Germinal center (tissue), 1 donor: Measurements from ENCODE around the gene SLC35F3.

Experiments used
- DNase-seq: peaks from one replicate; pipeline ENCODE4 v3.0.0; 2012; ENCODE audit warnings: mixed read lengths, low spot score

Gene SLC35F3

DNA sequence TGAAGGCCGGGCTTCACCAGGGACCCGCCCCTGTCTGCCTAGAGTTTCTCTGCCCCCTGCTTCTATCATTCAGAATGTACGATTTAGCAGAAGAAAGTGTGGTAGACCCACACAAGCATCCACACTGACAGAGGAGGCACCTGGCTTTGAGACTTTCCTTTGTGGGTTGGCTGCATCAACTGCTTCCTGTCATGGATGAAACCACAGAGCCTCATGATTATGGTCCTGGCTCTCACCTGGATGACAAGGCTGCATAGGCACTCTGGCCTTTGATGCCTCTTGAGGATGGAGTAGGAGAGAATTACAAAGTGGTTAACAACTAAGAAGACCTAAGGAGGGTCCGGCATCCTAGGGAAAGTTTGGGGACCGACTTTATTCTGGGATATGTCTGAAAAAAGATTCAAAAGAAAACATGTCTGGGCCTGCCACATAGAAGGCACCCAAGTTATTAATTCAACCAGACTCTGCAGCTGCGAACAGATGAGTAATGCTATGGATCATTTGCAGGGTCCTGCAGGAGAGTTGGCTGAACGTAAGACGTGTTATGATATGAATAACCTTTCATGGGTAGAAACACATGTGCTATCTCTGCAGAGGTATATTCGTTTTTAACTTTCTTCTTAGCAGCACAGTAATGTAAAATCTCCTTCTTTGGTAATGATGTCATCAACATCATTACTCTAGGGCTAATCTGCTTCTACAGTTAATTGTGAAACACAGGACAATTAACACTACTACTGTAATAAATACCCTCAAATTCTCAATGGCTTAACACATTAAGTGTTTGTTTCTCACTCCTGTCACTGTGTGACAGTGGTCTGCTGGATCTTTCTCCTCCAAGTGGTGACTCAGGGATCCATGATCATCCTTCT lies 136.2 kb downstream of the SLC35F3 start:
- no peak for DNase-seq

DNA sequence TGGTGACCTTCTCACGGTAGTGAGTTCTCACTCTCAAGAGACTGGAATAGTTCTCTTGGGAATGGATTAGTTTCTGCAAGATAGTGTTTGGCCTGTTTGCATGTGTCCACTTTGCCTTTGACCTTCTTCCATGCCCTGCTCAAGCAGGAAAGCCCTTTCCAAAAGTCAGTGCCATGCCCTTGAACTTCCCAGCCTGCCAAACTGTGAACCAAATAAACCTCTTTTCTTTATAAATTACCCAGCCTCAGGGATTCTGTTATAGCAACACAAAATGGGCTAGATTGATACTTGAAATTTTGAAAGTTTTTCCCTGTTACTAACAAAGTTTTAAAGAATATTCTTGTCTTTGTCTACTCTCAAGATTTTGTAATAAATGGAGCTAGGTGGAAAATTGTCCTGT lies 139.6 kb downstream of the SLC35F3 start:
- no peak for DNase-seq

DNA sequence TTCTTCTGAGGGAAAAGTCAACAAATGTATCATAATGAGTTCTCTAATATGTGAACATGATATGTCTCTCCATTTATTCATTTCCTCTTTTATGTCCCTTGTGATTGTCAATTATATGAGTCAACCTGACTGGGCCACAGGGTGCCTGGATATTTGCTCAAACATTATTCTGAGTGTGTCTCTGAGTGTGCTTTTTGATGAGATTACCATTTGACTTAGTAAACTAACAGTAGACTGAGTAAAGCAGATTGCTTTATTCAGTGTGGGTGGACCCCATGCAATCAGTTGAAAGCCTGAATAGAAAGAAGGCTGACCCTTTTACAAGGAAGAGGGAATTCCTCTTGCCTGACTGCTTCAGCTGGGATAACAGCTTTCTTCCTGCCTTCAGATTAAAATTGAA lies 142.6 kb downstream of the SLC35F3 start:
- DNase-seq = no peak

- DNase-seq = no peak
Measured at GRCh38 chr1:234062166-234062565, 157.7 kb downstream of the SLC35F3 start.

GRCh38 chr1:234065794-234066447 lies 161.4 kb downstream of the SLC35F3 start:
- peak; percentile 56 for DNase-seq

GRCh38 chr1:234067581-234068337 lies 163.3 kb downstream of the SLC35F3 start:
- DNase-seq = no peak

GRCh38 chr1:234069760-234070159 lies 165.3 kb downstream of the SLC35F3 start:
- no peak for DNase-seq

GRCh38 chr1:234072793-234073192 lies 168.3 kb downstream of the SLC35F3 start:
- no peak for DNase-seq

DNA sequence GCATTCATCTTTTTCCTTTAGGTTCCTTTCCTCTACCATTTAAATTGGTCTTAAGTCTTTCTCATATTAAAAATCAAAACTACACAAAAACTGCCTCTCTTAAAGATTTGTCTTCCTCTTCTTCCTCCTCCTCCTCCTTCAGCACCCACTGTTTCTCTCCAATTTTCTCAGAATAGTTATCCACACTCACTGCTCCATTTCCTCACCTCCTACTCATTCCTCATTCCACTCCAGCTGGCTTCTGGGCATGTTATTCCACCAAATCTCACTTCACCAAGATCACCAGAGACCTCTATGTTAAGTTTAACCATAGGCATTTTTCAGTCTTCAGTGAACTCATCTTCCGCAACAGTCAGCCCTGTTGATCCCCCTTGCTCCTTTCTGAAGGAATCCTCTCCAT lies 173.7 kb downstream of the SLC35F3 start:
- no peak for DNase-seq

DNA sequence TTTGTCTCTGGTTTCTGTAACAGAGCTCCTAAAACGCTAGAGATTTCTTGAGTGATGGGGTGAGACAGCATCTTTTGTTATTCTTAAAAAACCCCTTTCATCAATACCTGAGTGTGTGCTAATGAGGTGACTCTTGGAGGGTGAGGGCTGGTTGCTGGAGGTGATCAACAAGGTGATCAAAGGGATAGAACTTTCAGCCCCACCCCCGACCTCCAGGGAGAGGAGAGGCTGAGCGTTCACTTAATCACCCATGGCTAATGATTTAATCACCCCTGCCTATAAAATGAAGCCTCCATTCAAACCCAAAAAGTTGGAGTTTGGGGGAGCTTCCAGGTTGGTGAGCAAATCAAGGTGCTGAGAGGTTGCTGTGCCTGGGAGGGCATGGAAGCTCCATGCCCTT lies 175.4 kb downstream of the SLC35F3 start:
- DNase-seq = no peak

- no peak for DNase-seq
Measured at GRCh38 chr1:234083460-234083859, 179.0 kb downstream of the SLC35F3 start.

GRCh38 chr1:234089396-234089795 lies 184.9 kb downstream of the SLC35F3 start:
- no peak for DNase-seq

DNA sequence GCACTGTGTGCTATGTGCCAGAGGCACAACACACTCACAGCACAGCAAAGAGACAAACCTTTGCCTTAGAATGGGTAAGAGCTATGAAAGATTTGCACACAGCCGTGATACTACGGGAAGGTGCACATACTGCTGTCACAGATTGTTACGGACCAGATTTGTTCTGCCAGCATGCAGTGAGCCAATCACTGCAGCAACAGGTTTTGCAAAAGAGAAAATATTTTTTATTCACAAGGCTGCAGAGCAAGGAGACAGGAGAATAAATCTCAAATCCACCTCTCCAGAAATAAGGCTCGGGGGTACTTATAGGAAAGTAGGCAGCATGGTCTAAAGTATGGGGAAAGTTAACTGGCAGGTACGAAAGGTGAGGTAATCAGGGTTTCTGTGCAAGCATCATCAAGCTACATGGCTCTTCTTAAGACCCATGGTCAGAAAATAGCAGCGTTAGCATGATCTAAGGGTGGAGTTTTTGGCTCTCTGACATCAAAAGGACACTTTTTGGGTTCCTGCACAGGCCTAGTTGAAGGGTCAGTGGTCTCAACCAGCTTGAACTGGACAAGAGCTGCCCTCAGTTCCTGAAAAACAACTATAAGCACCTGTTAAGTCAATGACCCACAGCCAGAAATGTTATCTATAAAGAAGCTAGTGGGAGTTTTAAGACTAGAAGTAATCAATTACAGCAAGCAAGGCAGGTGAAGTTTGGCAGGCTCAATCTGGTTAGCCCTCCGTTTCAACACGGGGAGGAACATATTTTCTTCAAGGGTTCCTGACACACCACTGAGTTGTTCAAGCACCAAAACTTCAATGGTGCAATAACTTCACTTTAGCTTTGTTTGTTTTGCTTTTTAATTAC lies 186.0 kb downstream of the SLC35F3 start:
- DNase-seq = no peak

DNA sequence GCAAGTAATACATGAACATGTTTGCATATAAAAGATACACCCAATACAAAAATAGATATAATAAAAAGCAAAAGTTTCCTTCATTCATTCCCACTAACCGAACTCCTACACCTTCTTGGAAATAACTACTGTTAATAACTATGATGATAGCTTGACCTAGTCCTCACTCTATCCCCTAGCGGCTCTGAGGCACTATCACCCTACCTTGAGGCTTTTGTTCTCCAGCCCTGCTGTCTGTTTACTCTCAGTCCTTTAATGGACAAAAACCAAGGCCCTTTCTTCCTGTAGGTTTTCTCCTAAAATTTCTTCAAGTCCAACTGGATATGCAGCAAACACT lies 186.6 kb downstream of the SLC35F3 start:
- no peak for DNase-seq

GRCh38 chr1:234091876-234092275 lies 187.4 kb downstream of the SLC35F3 start:
- no peak for DNase-seq

DNA sequence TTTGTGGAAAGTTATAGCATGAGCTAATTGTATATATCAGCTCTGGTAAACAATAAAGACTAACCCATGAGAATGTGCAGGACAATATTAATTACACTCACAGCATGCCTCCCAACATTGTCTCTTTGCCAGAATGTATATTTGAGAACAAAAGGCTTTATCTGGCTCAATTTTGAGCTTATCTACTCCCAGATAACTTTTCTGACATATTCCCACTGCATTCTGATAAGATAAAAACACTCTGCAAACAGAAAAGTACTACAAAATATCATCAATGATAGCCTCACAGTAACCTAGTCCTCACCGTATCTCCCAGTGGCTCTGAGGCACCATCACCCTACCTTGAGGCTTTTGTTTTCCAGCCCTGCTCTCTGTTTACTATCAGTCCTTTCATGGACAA lies 188.6 kb downstream of the SLC35F3 start:
- no peak for DNase-seq

- DNase-seq = no peak
Measured at GRCh38 chr1:234093741-234094140, 189.3 kb downstream of the SLC35F3 start.

- no peak for DNase-seq
Measured at GRCh38 chr1:234094172-234094571, 189.7 kb downstream of the SLC35F3 start.

DNA sequence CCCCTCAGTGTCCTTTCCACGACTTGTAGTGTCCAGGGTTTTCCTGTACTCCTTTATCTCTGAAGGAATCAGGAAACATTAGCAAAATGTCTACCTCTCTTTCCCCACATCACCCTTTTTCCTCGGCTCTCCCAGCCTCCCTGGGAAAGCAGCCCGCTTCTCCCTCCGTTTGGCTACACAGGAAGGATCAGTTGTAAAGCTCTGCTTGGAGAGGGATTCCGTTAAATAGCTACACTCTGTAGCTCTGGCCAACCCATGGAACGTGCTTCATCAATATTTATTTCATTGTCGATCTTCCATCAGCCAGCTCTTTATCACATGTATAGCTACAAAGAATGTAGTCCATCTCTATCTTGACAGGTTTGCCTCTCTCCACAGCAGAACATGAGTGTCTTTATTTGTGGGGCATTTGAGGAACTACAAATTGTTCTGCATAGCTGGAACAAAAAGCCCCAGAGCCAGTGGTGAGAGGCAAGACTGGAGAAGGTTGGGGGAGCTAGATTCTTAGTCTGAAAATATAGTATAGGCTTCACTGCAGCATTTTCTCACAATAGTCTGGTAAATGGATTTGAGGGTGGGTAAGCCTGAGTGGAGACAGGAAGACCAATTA lies 191.8 kb downstream of the SLC35F3 start:
- no peak for DNase-seq

- DNase-seq = no peak
Measured at GRCh38 chr1:234102583-234102982, 198.1 kb downstream of the SLC35F3 start.

DNA sequence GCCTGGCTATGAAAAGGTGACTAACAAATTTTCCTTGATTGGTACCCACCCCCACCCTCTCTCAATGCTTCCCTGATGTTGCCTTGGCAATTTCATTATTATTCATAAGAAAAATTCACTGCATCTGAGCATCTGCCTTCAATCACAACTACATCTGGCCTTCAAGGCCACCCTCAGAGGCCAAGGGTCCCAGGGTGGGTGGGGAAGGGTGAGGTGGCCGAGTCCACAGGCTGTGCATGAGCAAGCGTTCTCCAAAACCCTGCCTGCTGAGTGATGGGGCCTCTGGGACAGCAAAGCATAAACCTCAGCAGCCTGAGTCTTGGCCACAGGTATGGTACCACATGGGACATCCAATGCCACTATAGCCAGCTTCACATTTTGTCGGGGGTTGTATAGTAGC lies 198.7 kb downstream of the SLC35F3 start:
- DNase-seq = no peak

DNA sequence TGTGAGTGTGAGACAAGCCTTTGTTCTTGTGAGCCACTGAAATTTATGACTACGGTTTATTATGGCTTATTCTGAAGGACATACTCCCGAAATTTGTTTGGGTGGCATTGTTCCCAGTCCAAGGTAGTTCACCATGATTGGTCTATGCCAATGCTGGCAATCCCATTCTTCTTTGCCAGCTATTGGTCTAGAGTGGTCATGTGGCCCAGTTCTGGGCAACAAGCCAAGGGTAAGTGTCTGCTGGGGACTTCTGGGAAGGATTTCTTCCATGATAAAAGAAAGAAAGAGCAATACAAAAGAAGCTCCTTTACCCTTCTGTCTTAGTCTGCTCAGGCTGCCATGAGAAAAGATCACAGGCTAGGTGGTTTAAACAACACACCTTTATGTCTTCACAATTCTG lies 201.6 kb downstream of the SLC35F3 start:
- no peak for DNase-seq
